Measurements from ENCODE around the gene EPB41L2. TPM values are rescaled to one million over a fixed set of nuclear protein-coding genes. Genes with fewer than 3 reads are reported as not detected.

Gene EPB41L2
- total RNA-seq, 1 donor from 2014 or later, result 136 TPM

DNA sequence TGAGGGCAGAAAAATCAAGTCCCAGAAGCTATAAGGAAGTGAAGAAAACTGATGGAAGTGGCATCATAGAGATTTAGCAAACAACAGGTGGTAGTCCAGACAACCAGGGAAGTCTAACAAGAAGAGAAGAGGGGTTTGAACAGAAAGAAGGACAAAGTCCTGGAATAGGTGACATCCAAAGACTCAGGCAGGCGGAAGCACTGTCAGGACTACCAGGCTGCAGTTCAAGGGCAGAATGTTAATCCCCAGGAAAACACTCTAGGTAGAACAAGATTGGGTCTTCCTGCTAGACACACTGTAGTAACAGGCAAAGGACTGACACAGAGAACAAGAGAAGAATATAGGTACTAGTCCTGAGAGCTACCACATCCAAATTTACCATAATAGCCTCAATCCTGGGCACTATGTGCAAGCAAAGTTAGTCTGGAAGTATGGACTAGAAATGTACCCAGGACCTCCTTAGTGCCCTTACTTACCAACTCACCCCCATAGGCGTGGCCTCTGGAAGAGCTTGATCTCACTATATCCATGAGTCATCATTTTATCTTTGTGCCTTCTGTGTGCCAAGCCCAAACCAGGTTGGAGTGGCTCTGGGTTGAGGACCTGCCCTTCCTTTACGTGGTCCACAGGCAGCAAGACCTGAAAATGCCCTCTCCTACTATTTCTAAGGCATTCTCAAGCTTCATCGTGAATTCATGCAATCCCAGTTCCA lies 2.2 kb upstream of the EPB41L2 start:
- Histone ChIP-seq H2AFZ (ENCODE audit: low read depth, low read length) (no peak overlapping the region), H3K27me3 (ENCODE audit: insufficient read depth, low read length) (no peaks in the 10 kb centered on the region), H3K4me2 (ENCODE audit: low read length) (no peak overlapping the region), H3K4me1 (ENCODE audit: insufficient read depth, low read length) (peaks cover 21% of the 10 kb centered on the region), H3K79me2 (ENCODE audit: insufficient read depth, low read length) (peaks cover 23% of the 10 kb centered on the region), H3K9me3 (ENCODE audit: insufficient read depth, low read depth, low read length) (no peaks in the 10 kb centered on the region), H3K4me3 (ENCODE audit: insufficient read depth, low read depth, low read length) (no peak overlapping the region), H4K20me1 (ENCODE audit: insufficient read depth, low read length) (peaks cover 9% of the 10 kb centered on the region), H3K9ac (ENCODE audit: low read length) (no peak overlapping the region), H3K27ac (ENCODE audit: low read depth, low read length) (no peak overlapping the region), H3K36me3 (ENCODE audit: insufficient read depth, low read length) (no peaks in the 10 kb centered on the region)
- no peak overlapping the region for H3K4me3 Mint-ChIP-seq (ENCODE audit: unreplicated experiment)
- H3K9me3 Mint-ChIP-seq (ENCODE audit: unreplicated experiment), result no peaks in the 10 kb centered on the region
- FAIRE-seq, result no peak
- no peak overlapping the region for H3K27ac Mint-ChIP-seq (ENCODE audit: unreplicated experiment)
- H3K36me3 Mint-ChIP-seq (ENCODE audit: low read depth, unreplicated experiment), result no peaks in the 10 kb centered on the region
- no peak for DNase-seq (ENCODE audit: low read depth)
- TF ChIP-seq EZH2 (IDR thresholded peaks at IDR 0.05; ENCODE audit: insufficient read depth, low read length), result no peak
- TF ChIP-seq, protein P1, sequence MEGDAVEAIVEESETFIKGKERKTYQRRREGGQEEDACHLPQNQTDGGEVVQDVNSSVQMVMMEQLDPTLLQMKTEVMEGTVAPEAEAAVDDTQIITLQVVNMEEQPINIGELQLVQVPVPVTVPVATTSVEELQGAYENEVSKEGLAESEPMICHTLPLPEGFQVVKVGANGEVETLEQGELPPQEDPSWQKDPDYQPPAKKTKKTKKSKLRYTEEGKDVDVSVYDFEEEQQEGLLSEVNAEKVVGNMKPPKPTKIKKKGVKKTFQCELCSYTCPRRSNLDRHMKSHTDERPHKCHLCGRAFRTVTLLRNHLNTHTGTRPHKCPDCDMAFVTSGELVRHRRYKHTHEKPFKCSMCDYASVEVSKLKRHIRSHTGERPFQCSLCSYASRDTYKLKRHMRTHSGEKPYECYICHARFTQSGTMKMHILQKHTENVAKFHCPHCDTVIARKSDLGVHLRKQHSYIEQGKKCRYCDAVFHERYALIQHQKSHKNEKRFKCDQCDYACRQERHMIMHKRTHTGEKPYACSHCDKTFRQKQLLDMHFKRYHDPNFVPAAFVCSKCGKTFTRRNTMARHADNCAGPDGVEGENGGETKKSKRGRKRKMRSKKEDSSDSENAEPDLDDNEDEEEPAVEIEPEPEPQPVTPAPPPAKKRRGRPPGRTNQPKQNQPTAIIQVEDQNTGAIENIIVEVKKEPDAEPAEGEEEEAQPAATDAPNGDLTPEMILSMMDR (IDR thresholded peaks at IDR 0.05; ENCODE audit: insufficient read depth, low read depth, low read length), result no peak
- no peaks in the 10 kb centered on the region for H3K27me3 Mint-ChIP-seq (ENCODE audit: low read depth, unreplicated experiment)
- peaks cover 11% of the 10 kb centered on the region for H3K4me1 Mint-ChIP-seq (ENCODE audit: low read depth, unreplicated experiment)

DNA sequence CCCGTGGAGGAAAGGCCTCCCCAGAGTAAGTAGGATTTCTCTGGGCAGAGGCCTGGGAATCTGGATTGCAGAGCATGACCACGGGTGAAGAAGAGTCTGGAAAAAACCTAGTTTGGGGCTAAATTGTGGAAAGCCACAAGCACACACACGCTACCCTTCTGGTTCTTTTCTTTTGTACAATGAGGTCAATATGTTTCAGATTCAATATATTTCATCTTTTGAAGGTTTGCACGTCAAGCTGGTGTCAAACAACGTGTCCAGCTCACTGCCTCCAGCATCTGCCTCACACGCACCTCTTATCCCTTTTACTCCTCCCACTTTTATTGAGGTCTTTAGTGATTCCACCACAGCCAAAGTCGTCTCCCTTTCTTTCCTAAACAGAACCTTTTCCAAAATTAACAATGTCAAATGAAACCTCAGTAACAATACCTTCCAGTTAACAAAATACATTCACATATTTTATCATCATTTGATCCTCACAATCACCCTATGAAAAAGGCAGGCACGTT lies 773 bp upstream of the EPB41L2 start:
- Histone ChIP-seq H3K79me2 (ENCODE audit: insufficient read depth, low read length) (peaks cover 28% of the 10 kb centered on the region), H2AFZ (ENCODE audit: low read depth, low read length) (peak overlapping the region; percentile 92), H3K27ac (ENCODE audit: low read depth, low read length) (peak overlapping the region; percentile 69), H3K4me1 (ENCODE audit: insufficient read depth, low read length) (peaks cover 32% of the 10 kb centered on the region), H3K4me3 (ENCODE audit: insufficient read depth, low read depth, low read length) (peak overlapping the region; percentile 72), H3K9ac (ENCODE audit: low read length) (peak overlapping the region; percentile 85), H3K9me3 (ENCODE audit: insufficient read depth, low read depth, low read length) (no peaks in the 10 kb centered on the region), H4K20me1 (ENCODE audit: insufficient read depth, low read length) (peaks cover 9% of the 10 kb centered on the region), H3K36me3 (ENCODE audit: insufficient read depth, low read length) (no peaks in the 10 kb centered on the region), H3K27me3 (ENCODE audit: insufficient read depth, low read length) (no peaks in the 10 kb centered on the region), H3K4me2 (ENCODE audit: low read length) (peak overlapping the region; percentile 93)
- peaks cover 19% of the 10 kb centered on the region for H3K4me1 Mint-ChIP-seq (ENCODE audit: low read depth, unreplicated experiment)
- H3K9me3 Mint-ChIP-seq (ENCODE audit: unreplicated experiment), result no peaks in the 10 kb centered on the region
- H3K27ac Mint-ChIP-seq (ENCODE audit: unreplicated experiment), result peak overlapping the region; percentile 67
- H3K4me3 Mint-ChIP-seq (ENCODE audit: unreplicated experiment), result peak overlapping the region; percentile 87
- H3K36me3 Mint-ChIP-seq (ENCODE audit: low read depth, unreplicated experiment), result no peaks in the 10 kb centered on the region
- no peak for FAIRE-seq
- TF ChIP-seq, protein P1 (IDR thresholded peaks at IDR 0.05; ENCODE audit: insufficient read depth, low read depth, low read length), result no peak
- TF ChIP-seq EZH2 (IDR thresholded peaks at IDR 0.05; ENCODE audit: insufficient read depth, low read length), result no peak
- H3K27me3 Mint-ChIP-seq (ENCODE audit: low read depth, unreplicated experiment), result no peaks in the 10 kb centered on the region
- DNase-seq (ENCODE audit: low read depth), result no peak
